22Rv1 (cell line): Measurements from ENCODE around the gene PPM1M.

ENCODE experiments used
- H3K27ac ChIP-seq: fragments of 450-650 bp; 2 replicates; pipeline ENCODE4 v1.5.1; 2017
- CTCF ChIP-seq: fragments of 450-650 bp; IDR thresholded peaks from 2 replicates; pipeline ENCODE4 v1.5.1; 2017; ENCODE audit warnings: mild to moderate bottlenecking
- ZFX ChIP-seq: fragments of 450-650 bp; IDR thresholded peaks from 2 replicates; pipeline ENCODE4 v1.6.1; 2017; ENCODE audit warnings: antibody characterized with exemption, borderline replicate concordance

PPM1M gene

GRCh38 chr3:52198643-52199608, 46.6 kb upstream of the PPM1M start:
- peak overlapping the region; percentile 57 for H3K27ac ChIP-seq
- TF ChIP-seq ZFX (no peak), CTCF (no peak)

GRCh38 chr3:52200981-52201679, 44.4 kb upstream of the PPM1M start:
- TF ChIP-seq CTCF (no peak), ZFX (no peak)
- no peak overlapping the region for H3K27ac ChIP-seq

- TF ChIP-seq CTCF (no peak), ZFX (no peak)
Measured at GRCh38 chr3:52202384-52203077, 43.0 kb upstream of the PPM1M start.

GRCh38 chr3:52203701-52204100, 41.9 kb upstream of the PPM1M start:
- TF ChIP-seq CTCF (no peak), ZFX (no peak)
- H3K27ac ChIP-seq, result peak overlapping the region; percentile 26; the same call in 1 of the 2 replicates

More at GRCh38 chr3:52202384-52203077, 43.0 kb upstream of the PPM1M start:
- H3K27ac ChIP-seq, result no peak overlapping the region

- TF ChIP-seq CTCF, result no peak
- no peak for TF ChIP-seq ZFX
- H3K27ac ChIP-seq, result peak overlapping the region; percentile 26
Measured at GRCh38 chr3:52204337-52205073, 41.1 kb upstream of the PPM1M start.

GRCh38 chr3:52205727-52206372, 39.7 kb upstream of the PPM1M start:
- no peak for TF ChIP-seq CTCF
- no peak for TF ChIP-seq ZFX
- no peak overlapping the region for H3K27ac ChIP-seq
